Cardiac septum (tissue), 1 donor: ENCODE results near the gene LDB1. TPM values are rescaled to one million over a fixed set of nuclear protein-coding genes. Genes with fewer than 3 reads are reported as not detected.

Experiments
- DNase-seq: peaks from one replicate; pipeline ENCODE4 v3.0.0-alpha.2; 2020; ENCODE audit warnings: low spot score
- intact Hi-C: fragments of 100-400 bp; cut with DNase I; formaldehyde crosslinking; loops from one replicate; pipeline ENCODE4 v1.14.0; 2022
- total RNA-seq: library from RNA; stranded (reverse); fragmentation: NEBNext Ultra II Directional; extraction: Animal tissue kit (Norgen Biotek cat#: 25700); gene quantifications from one replicate; pipeline ENCODE4 v1.2.1, GENCODE V29; 2021
- donor health status: DM: no; HTN: no; CAD: no.

LDB1 gene
- total RNA-seq, 1 donor from 2014 or later = 53.6 TPM

GRCh38 chr10:102067091-102067916 lies 52.9 kb downstream of the LDB1 start:
- DNase-seq = no peak
- intact Hi-C loops = loop anchor here (5.0 kb wide), 1 partner anchor 65 kb away; the partner anchor contains the start of gene PPRC1

- DNase-seq = no peak
- intact Hi-C loops = loop anchor here (5.0 kb wide), 1 partner anchor 66 kb away; the partner anchor contains the start of gene PPRC1
Observed at GRCh38 chr10:102066399-102067088, 53.6 kb downstream of the LDB1 start.

GRCh38 chr10:102065561-102066398 lies 54.4 kb downstream of the LDB1 start:
- DNase-seq = no peak
- intact Hi-C loops = loop anchor here (1.0 to 5.0 kb wide), 3 partner anchors 9 to 67 kb away; partner anchors contain the start of genes ARMH3 and PPRC1

GRCh38 chr10:102064868-102065560 lies 55.2 kb downstream of the LDB1 start, which contains the start of gene HPS6:
Gene HPS6 (plus strand): TSS chr10:102065349. CDS start chr10:102065475, 126 bp downstream.
- intact Hi-C loops = loop anchor here (1.0 to 5.0 kb wide), 3 partner anchors 9 to 67 kb away; partner anchors contain the start of genes ARMH3 and PPRC1
- DNase-seq = peak; percentile 95

GRCh38 chr10:102064503-102064867 lies 55.7 kb downstream of the LDB1 start:
- intact Hi-C loops = loop anchor here (2.0 kb wide), 1 partner anchor 50 kb away; no protein-coding TSS in a partner anchor
- no peak for DNase-seq

- no peak for DNase-seq
- intact Hi-C loops = no loop called here
Observed at GRCh38 chr10:102059987-102060386, 60.2 kb downstream of the LDB1 start.

Other genes starting within 250 kb of the LDB1 start
- gene ARMH3, start 64.2 kb downstream of the LDB1 start, total RNA-seq = 50.4 TPM
- gene HPS6, start 55.0 kb downstream of the LDB1 start, total RNA-seq = 12.1 TPM
- gene PPRC1, start 12.7 kb upstream of the LDB1 start, total RNA-seq = 23.8 TPM
- gene NOLC1, start 32.0 kb upstream of the LDB1 start, total RNA-seq = 26.2 TPM
- gene ELOVL3, start 105.9 kb upstream of the LDB1 start, total RNA-seq = not detected
- gene PITX3, start 121.1 kb upstream of the LDB1 start, total RNA-seq = 0.51 TPM
- 46.4 TPM for gene GBF1, start 125.2 kb upstream of the LDB1 start, total RNA-seq